Common myeloid progenitor, CD34-positive (primary cell): ENCODE results near the gene IL7R.
"Not testable (repeated sequence)": the region's sequence is repeated elsewhere in the genome, so short reads cannot be mapped to it uniquely, and the experiment has no call there.

ENCODE experiments used
- CTCF ChIA-PET: fragments of 350-600 bp; sonication (Branson Sonifier 250); formaldehyde crosslinking; loops from one replicate; lab custom pipeline; 2021; ENCODE audit warnings: antibody characterized with exemption; lab: Charles Lee
- POLR2A ChIA-PET: fragments of 350-600 bp; sonication (Branson Sonifier 250); formaldehyde crosslinking; loops from one replicate; lab custom pipeline; 2021; ENCODE audit warnings: antibody characterized with exemption; lab: Charles Lee
- DNase-seq, 3 donors: peaks; one replicate each; pipeline versions ENCODE4 v3.0.0 to v3.0.0-alpha.2; 2013
- H3K27ac ChIP-seq, 2 experiments: 1 replicate in 1 of 2; 2 replicates in 1 of 2; pipeline ENCODE4 v1.7.0; 2013; ENCODE audit warnings: inconsistent platforms in 2 of 2, low read length in 2 of 2, mild to moderate bottlenecking in 2 of 2, low read depth in 1 of 2, moderate library complexity in 1 of 2; ENCODE audit not compliant: severe bottlenecking in 2 of 2, insufficient read depth in 1 of 2, poor library complexity in 1 of 2
- H3K27me3 ChIP-seq, 5 experiments: replicated peaks in 2 of 5; 1 replicate in 3 of 5; 2 replicates in 2 of 5; pipeline versions ENCODE4 v1.6.1 to v1.7.0; 2013; ENCODE audit warnings: low read length in 4 of 5, mild to moderate bottlenecking in 2 of 5, moderate library complexity in 2 of 5, inconsistent platforms in 1 of 5; ENCODE audit not compliant: insufficient read depth in 5 of 5, control insufficient read depth in 4 of 5
- H3K36me3 ChIP-seq, 4 experiments: 1 replicate in 2 of 4; 2 replicates in 2 of 4; pipeline versions ENCODE4 v1.6.1 to v1.7.0; 2013; ENCODE audit warnings: low read length in 3 of 4, control low read depth in 1 of 4, mild to moderate bottlenecking in 1 of 4; ENCODE audit not compliant: control insufficient read depth in 4 of 4, insufficient read depth in 4 of 4
- H3K4me1 ChIP-seq, 4 experiments: 1 replicate in 3 of 4; 2 replicates in 1 of 4; pipeline versions ENCODE4 v1.6.1 to v1.7.1; 2013; ENCODE audit warnings: low read length in 3 of 4, mild to moderate bottlenecking in 3 of 4, control low read depth in 1 of 4, inconsistent platforms in 1 of 4, moderate library complexity in 1 of 4; ENCODE audit not compliant: control insufficient read depth in 4 of 4, insufficient read depth in 4 of 4; ENCODE audit errors: control extremely low read depth in 1 of 4
- H3K4me3 ChIP-seq, 7 experiments: 1 replicate in 4 of 7; 2 replicates in 3 of 7; pipeline versions ENCODE4 v1.5.1 to v1.7.0; 2013; ENCODE audit warnings: mild to moderate bottlenecking in 7 of 7, low read length in 6 of 7, moderate library complexity in 6 of 7, inconsistent platforms in 2 of 7, low read depth in 2 of 7, control low read depth in 1 of 7; ENCODE audit not compliant: insufficient read depth in 4 of 7, control insufficient read depth in 1 of 7; ENCODE audit errors: extremely low read depth in 1 of 7
- H3K9me3 ChIP-seq, 5 experiments: 1 replicate in 4 of 5; 2 replicates in 1 of 5; pipeline versions ENCODE4 v1.6.1 to v1.7.1; 2013; ENCODE audit warnings: low read length in 4 of 5, mild to moderate bottlenecking in 2 of 5, inconsistent platforms in 1 of 5, low read depth in 1 of 5, moderate library complexity in 1 of 5; ENCODE audit not compliant: control insufficient read depth in 4 of 5, insufficient read depth in 2 of 5; ENCODE audit errors: control extremely low read depth in 1 of 5
- WGBS: methylation state at CpG from one replicate; pipeline ENCODE4 v1.1.5; 2013; ENCODE audit not compliant: insufficient coverage; 5-methylcytosine and 5-hydroxymethylcytosine counted together

IL7R gene

GRCh38 chr5:35890021-35891020 is 33.6 kb downstream of the IL7R start:
- Histone ChIP-seq H3K4me3 (no peak overlapping the region), H3K27me3 (no peaks in the 10 kb centered on the region), H3K9me3 (peaks cover 0 to 2% (median 0%) of the 10 kb centered on the region in 5 experiments), H3K27ac (no peak overlapping the region), H3K36me3 (no peaks in the 10 kb centered on the region), H3K4me1 (peaks cover 0 to 13% (median 6%) of the 10 kb centered on the region in 4 experiments)
- POLR2A ChIA-PET, result no interaction called here
- no peak for DNase-seq
- CTCF ChIA-PET, result interaction anchor here (0.7 to 1.2 kb wide), 3 partner anchors 13 to 31 kb away, joined by 3 to 4 read pairs (median 3); no protein-coding TSS in a partner anchor
- 96% methylated on average over 4 of the region's 5 CpGs for WGBS

- CTCF ChIA-PET, result interaction anchor here (1.3 to 1.4 kb wide), 3 partner anchors 10 to 242 kb away, joined by 3 to 4 read pairs (median 4); no protein-coding TSS in a partner anchor
- POLR2A ChIA-PET, result not testable (repeated sequence)
These were observed 36.1 kb downstream of the IL7R start for GRCh38 chr5:35892799-35893198.

GRCh38 chr5:35894131-35894530 is 37.4 kb downstream of the IL7R start:
- Histone ChIP-seq H3K4me3 (no peak overlapping the region), H3K36me3 (no peaks in the 10 kb centered on the region), H3K27me3 (no peaks in the 10 kb centered on the region), H3K27ac (no peak overlapping the region), H3K9me3 (peaks cover 0 to 2% (median 0%) of the 10 kb centered on the region in 5 experiments), H3K4me1 (peaks cover 0 to 2% (median 0%) of the 10 kb centered on the region in 4 experiments)
- ChIA-PET CTCF (interaction anchor here (1.3 to 1.7 kb wide), 5 partner anchors 9 to 243 kb away, joined by 3 to 6 read pairs (median 4); no protein-coding TSS in a partner anchor), POLR2A (no interaction called here)
- 100% methylated on average over 2 of the region's 5 CpGs for WGBS
- no peak for DNase-seq

More at GRCh38 chr5:35892799-35893198, 36.1 kb downstream of the IL7R start:
- DNase-seq, H3K36me3 ChIP-seq, H3K9me3 ChIP-seq, H3K27ac ChIP-seq, H3K4me3 ChIP-seq, H3K27me3 ChIP-seq, H3K4me1 ChIP-seq: not testable (repeated sequence)
- WGBS, result over 99% methylated on average over 15 of the region's 23 CpGs

GRCh38 chr5:35898952-35899660 is 42.4 kb downstream of the IL7R start:
- CTCF ChIA-PET, result interaction anchor here (0.6 to 2.3 kb wide), 6 partner anchors 9 to 434 kb away, joined by 3 to 7 read pairs (median 4); no protein-coding TSS in a partner anchor
- Histone ChIP-seq H3K4me1 (peaks cover 0 to 4% (median 3%) of the 10 kb centered on the region in 4 experiments), H3K27me3 (no peaks in the 10 kb centered on the region), H3K27ac (no peak overlapping the region), H3K36me3 (no peaks in the 10 kb centered on the region), H3K9me3 (peaks cover 0 to 4% (median 3%) of the 10 kb centered on the region in 5 experiments), H3K4me3 (no peak overlapping the region)
- 92% methylated on average over 6 of the region's 7 CpGs for WGBS
- POLR2A ChIA-PET, result no interaction called here
- no peak for DNase-seq

GRCh38 chr5:35899800-35900199 is 43.1 kb downstream of the IL7R start:
- no peak overlapping the region for H3K27ac ChIP-seq
- H3K9me3 ChIP-seq, result peaks cover 0 to 8% (median 4%) of the 10 kb centered on the region in 5 experiments
- no peak overlapping the region for H3K4me3 ChIP-seq
- ChIA-PET CTCF (interaction anchor here (0.6 to 1.0 kb wide), 2 partner anchors 227 to 367 kb away, joined by 3 read pairs; no protein-coding TSS in a partner anchor), POLR2A (no interaction called here)
- peak in 2 of 3 donors; percentile 43 to 58 for DNase-seq
- no peaks in the 10 kb centered on the region for H3K27me3 ChIP-seq
- no peaks in the 10 kb centered on the region for H3K36me3 ChIP-seq
- no CpG with 5 or more reads among the region's 3 CpGs for WGBS
- peaks cover 0 to 4% (median 3%) of the 10 kb centered on the region in 4 experiments for H3K4me1 ChIP-seq

GRCh38 chr5:35900972-35901695 is 44.4 kb downstream of the IL7R start:
- DNase-seq, result no peak
- Histone ChIP-seq H3K27me3 (no peaks in the 10 kb centered on the region), H3K4me1 (peaks cover 0 to 4% (median 3%) of the 10 kb centered on the region in 4 experiments), H3K27ac (no peak overlapping the region), H3K36me3 (no peaks in the 10 kb centered on the region), H3K4me3 (no peak overlapping the region), H3K9me3 (peaks cover 0 to 9% (median 4%) of the 10 kb centered on the region in 5 experiments)
- WGBS, result 93% methylated on average over 3 of the region's 3 CpGs
- ChIA-PET CTCF (no interaction called here), POLR2A (no interaction called here)
